H9 (cell line): ENCODE data around the gene NPHP1. TPM values are rescaled to one million over a fixed set of nuclear protein-coding genes. Genes with fewer than 3 reads are reported as not detected.

Experiments
- DNase-seq: peaks from one replicate; pipeline ENCODE4 v3.0.0-alpha.2; 2017
- H2AFZ ChIP-seq: one replicate; pipeline ENCODE4 v1.6.1; 2013; ENCODE audit warnings: mild to moderate bottlenecking, low read length, control low read depth, moderate library complexity
- H2AK5ac ChIP-seq: 2 replicates; pipeline ENCODE4 v1.6.1; 2013; ENCODE audit warnings: low read length, control low read depth, mixed read lengths; ENCODE audit not compliant: insufficient read length
- H2BK120ac ChIP-seq: one replicate; pipeline ENCODE4 v1.6.1; 2013; ENCODE audit warnings: low read depth, mild to moderate bottlenecking, low read length, control low read depth, inconsistent platforms; ENCODE audit not compliant: poor library complexity, severe bottlenecking
- H2BK12ac ChIP-seq: 2 replicates; pipeline ENCODE4 v1.6.1; 2013; ENCODE audit warnings: low read length, control low read depth, mixed read lengths, low read depth; ENCODE audit not compliant: insufficient read length
- H2BK15ac ChIP-seq: 2 replicates; pipeline ENCODE4 v1.6.1; 2013; ENCODE audit warnings: low read depth, low read length, control low read depth
- H2BK20ac ChIP-seq: one replicate; pipeline ENCODE4 v1.6.1; 2013; ENCODE audit warnings: low read depth, mild to moderate bottlenecking, low read length, control low read depth, inconsistent platforms; ENCODE audit not compliant: poor library complexity, severe bottlenecking
- H2BK5ac ChIP-seq: 2 replicates; pipeline ENCODE4 v1.6.1; 2013; ENCODE audit warnings: low read length, control low read depth, mixed read lengths; ENCODE audit not compliant: insufficient read length
- H3K14ac ChIP-seq: 2 replicates; pipeline ENCODE4 v1.6.1; 2013; ENCODE audit warnings: low read length, control low read depth; ENCODE audit not compliant: insufficient read depth
- H3K18ac ChIP-seq: 2 replicates; pipeline ENCODE4 v1.6.1; 2013; ENCODE audit warnings: low read depth, mild to moderate bottlenecking, mixed read lengths, low read length, control low read depth; ENCODE audit not compliant: insufficient read length
- H3K23ac ChIP-seq: 2 replicates; pipeline ENCODE4 v1.6.1; 2013; ENCODE audit warnings: low read length, control low read depth, mixed read lengths, low read depth; ENCODE audit not compliant: insufficient read length
- H3K23me2 ChIP-seq: 2 replicates; pipeline ENCODE4 v1.6.1; 2013; ENCODE audit warnings: low read depth, mild to moderate bottlenecking, mixed read lengths, low read length, control low read depth; ENCODE audit not compliant: insufficient read length, poor library complexity, severe bottlenecking
- H3K27ac ChIP-seq: 2 replicates; pipeline ENCODE4 v1.5.1; 2013; ENCODE audit warnings: low read length, control low read depth, mixed read lengths, low read depth; ENCODE audit not compliant: insufficient read length
- H3K27me3 ChIP-seq: 2 replicates; pipeline ENCODE4 v1.6.1; 2013; ENCODE audit warnings: low read length, control low read depth, inconsistent platforms; ENCODE audit not compliant: insufficient read depth
- H3K4ac ChIP-seq: 2 replicates; pipeline ENCODE4 v1.6.1; 2013; ENCODE audit warnings: low read depth, mild to moderate bottlenecking, control low read depth, inconsistent platforms, low read length, moderate library complexity
- H3K4me1 ChIP-seq: 2 replicates; pipeline ENCODE4 v1.6.1; 2013; ENCODE audit warnings: low read length, control low read depth, inconsistent platforms; ENCODE audit not compliant: insufficient read depth
- H3K4me2 ChIP-seq: 2 replicates; pipeline ENCODE4 v1.6.1; 2013; ENCODE audit warnings: low read length, control low read depth, mixed read lengths; ENCODE audit not compliant: insufficient read length, insufficient read depth
- H3K56ac ChIP-seq: 2 replicates; pipeline ENCODE4 v1.6.1; 2013; ENCODE audit warnings: low read depth, mild to moderate bottlenecking, mixed read lengths, low read length, control low read depth; ENCODE audit not compliant: insufficient read length
- H3K79me1 ChIP-seq: 2 replicates; pipeline ENCODE4 v1.6.1; 2013; ENCODE audit warnings: low read depth, mild to moderate bottlenecking, moderate library complexity, low read length, control low read depth, inconsistent platforms; ENCODE audit not compliant: insufficient read depth, poor library complexity, severe bottlenecking
- H3K79me2 ChIP-seq: 2 replicates; pipeline ENCODE4 v1.6.1; 2013; ENCODE audit warnings: low read length, control low read depth, inconsistent platforms; ENCODE audit not compliant: insufficient read depth
- H3K9ac ChIP-seq: 2 replicates; pipeline ENCODE4 v1.6.1; 2013; ENCODE audit warnings: low read length, control low read depth, mixed read lengths; ENCODE audit not compliant: insufficient read length; ENCODE audit errors: extremely low read depth
- H3K9me3 ChIP-seq: one replicate; pipeline ENCODE4 v1.6.1; 2013; ENCODE audit warnings: low read depth, low read length, inconsistent platforms; ENCODE audit not compliant: control insufficient read depth
- H3T11ph ChIP-seq: one replicate; pipeline ENCODE4 v1.6.1; 2013; ENCODE audit warnings: mild to moderate bottlenecking, low read length, control low read depth, inconsistent platforms
- H4K20me1 ChIP-seq: one replicate; pipeline ENCODE4 v1.6.1; 2013; ENCODE audit not compliant: control insufficient read depth, insufficient read length, insufficient read depth
- H4K5ac ChIP-seq: 2 replicates; pipeline ENCODE4 v1.6.1; 2013; ENCODE audit warnings: low read depth, mild to moderate bottlenecking, mixed read lengths, low read length, control low read depth; ENCODE audit not compliant: insufficient read length
- H4K8ac ChIP-seq: replicated peaks from 2 replicates; pipeline ENCODE4 v1.6.1; 2013; ENCODE audit warnings: low read length, control low read depth, mixed read lengths, low read depth; ENCODE audit not compliant: insufficient read length
- H4K91ac ChIP-seq: 2 replicates; pipeline ENCODE4 v1.6.1; 2013; ENCODE audit warnings: low read depth, mild to moderate bottlenecking, moderate library complexity, mixed read lengths, low read length, control low read depth; ENCODE audit not compliant: insufficient read length
- H3K27ac Mint-ChIP-seq, 3 experiments: 2 replicates in 2 of 3; 3 replicates in 1 of 3; pipeline ENCODE4 v1.8.0; 2020 to 2021; ENCODE audit warnings: mixed read lengths in 3 of 3, mild to moderate bottlenecking in 1 of 3, moderate library complexity in 1 of 3
- H3K27me3 Mint-ChIP-seq: 2 replicates; pipeline ENCODE4 v1.8.0; 2021; ENCODE audit warnings: low read depth, mild to moderate bottlenecking, moderate library complexity, mixed read lengths
- H3K36me3 Mint-ChIP-seq, 3 experiments: 2 replicates in 2 of 3; 3 replicates in 1 of 3; pipeline ENCODE4 v1.8.0; 2020 to 2021; ENCODE audit warnings: low read depth in 3 of 3, mixed read lengths in 3 of 3; ENCODE audit not compliant: insufficient read depth in 1 of 3
- H3K4me1 Mint-ChIP-seq, 2 experiments: 2 replicates each; pipeline ENCODE4 v1.8.0; 2020; ENCODE audit warnings: mixed read lengths in 2 of 2
- H3K4me3 Mint-ChIP-seq, 2 experiments: 2 replicates in 1 of 2; 3 replicates in 1 of 2; pipeline ENCODE4 v1.8.0; 2020 to 2021; ENCODE audit warnings: mild to moderate bottlenecking in 2 of 2, mixed read lengths in 2 of 2, moderate library complexity in 1 of 2
- H3K9me3 Mint-ChIP-seq, 2 experiments: 2 replicates in 1 of 2; 3 replicates in 1 of 2; pipeline ENCODE4 v1.8.0; 2020; ENCODE audit warnings: mild to moderate bottlenecking in 2 of 2, mixed read lengths in 2 of 2, moderate library complexity in 1 of 2
- CTCF ChIP-seq: fragments of 200-600 bp; sonication (generic); conservative IDR thresholded peaks from 3 replicates; pipeline ENCODE4 v1.8.0; 2021; ENCODE audit warnings: antibody characterized with exemption, mild to moderate bottlenecking
- WGBS: extraction: QIAGEN DNeasy Blood & Tissue Kit; methylation state at CpG from one replicate; pipeline ENCODE4 v1.1.7; 2013; ENCODE audit warnings: missing lambda C conversion rate, low lambda C conversion rate, mixed read lengths; ENCODE audit not compliant: insufficient read length; ENCODE audit errors: extremely low coverage; 5-methylcytosine and 5-hydroxymethylcytosine counted together
- total RNA-seq: library from RNA; stranded (reverse); gene quantifications from 2 replicates; pipeline ENCODE4 v1.2.1, GENCODE V29; 2021

The NPHP1 gene
- total RNA-seq, 1 experiment from 2014 or later: 2.1 TPM

DNA sequence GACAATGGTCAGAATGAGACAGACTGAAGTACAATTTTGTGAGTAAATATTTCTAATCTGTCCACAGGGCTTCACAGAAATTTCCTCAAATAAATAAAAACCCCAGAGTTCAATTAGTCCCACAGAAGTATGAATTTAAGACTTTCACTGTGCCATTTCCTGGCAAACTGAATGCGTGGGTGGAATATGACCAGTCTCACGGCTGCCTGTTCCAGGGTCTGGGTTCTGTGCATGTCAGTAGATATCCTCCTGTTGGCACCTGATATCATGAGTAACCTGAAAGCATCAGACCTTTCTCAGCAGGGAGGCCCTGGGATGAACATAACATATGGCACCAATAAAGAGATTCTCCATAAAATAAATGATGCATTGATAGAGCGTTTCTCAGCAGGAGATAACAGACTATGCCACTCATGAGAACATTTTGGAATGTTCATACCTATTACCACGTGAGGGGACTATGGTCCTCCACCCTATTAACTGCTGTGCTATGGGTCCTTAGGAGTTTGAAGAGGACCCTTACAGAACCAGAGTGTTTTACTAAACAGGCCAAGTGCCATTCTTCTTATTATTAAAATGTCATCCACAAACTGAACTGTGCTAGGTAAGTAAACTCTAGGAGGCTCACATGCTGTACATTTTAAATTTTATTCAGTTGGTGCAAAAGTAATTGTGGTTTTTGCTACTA lies 78.6 kb downstream of the NPHP1 start:
- Histone ChIP-seq H3K4ac (no peak overlapping the region), H3K18ac (no peak overlapping the region), H3T11ph (no peak overlapping the region), H4K91ac (no peak overlapping the region), H3K23ac (no peak overlapping the region), H3K9ac (no peak overlapping the region), H2BK20ac (no peak overlapping the region), H2BK12ac (no peak overlapping the region), H3K27me3 (no peaks in the 10 kb centered on the region), H3K14ac (no peak overlapping the region), H2BK5ac (no peak overlapping the region), H4K8ac (no peak overlapping the region), H3K9me3 (no peaks in the 10 kb centered on the region), H4K20me1 (no peaks in the 10 kb centered on the region), H2AK5ac (no peak overlapping the region), H3K79me2 (no peaks in the 10 kb centered on the region), H2AFZ (no peak overlapping the region), H3K4me2 (no peak overlapping the region), H3K79me1 (no peaks in the 10 kb centered on the region), H2BK15ac (no peak overlapping the region), H3K56ac (no peak overlapping the region), H3K27ac (no peak overlapping the region), H3K23me2 (no peaks in the 10 kb centered on the region), H4K5ac (no peak overlapping the region), H3K4me1 (no peaks in the 10 kb centered on the region), H2BK120ac (no peak overlapping the region)
- no peak for TF ChIP-seq CTCF
- H3K9me3 Mint-ChIP-seq: no peaks in the 10 kb centered on the region
- WGBS: no CpG with 5 or more reads among the region's 4 CpGs
- no peaks in the 10 kb centered on the region; the same call in 1 of the 2 replicates for H3K27me3 Mint-ChIP-seq
- no peak overlapping the region; a peak in 1 of 7 replicates for H3K27ac Mint-ChIP-seq
- H3K36me3 Mint-ChIP-seq: no peaks in the 10 kb centered on the region
- peaks cover 0 to 3% of the 10 kb centered on the region in 2 experiments; a peak in 1 of 4 replicates for H3K4me1 Mint-ChIP-seq
- DNase-seq: no peak
- H3K4me3 Mint-ChIP-seq: no peak overlapping the region
